ENCODE measurements around the gene SSBP4.
A peak's percentile ranks its signal among the peaks of the same experiment; 100 is the strongest.
"Not testable (repeated sequence)": the region's sequence is repeated elsewhere in the genome, so short reads cannot be mapped to it uniquely, and the experiment has no call there.

Gene SSBP4

GRCh38 chr19:18396471-18397241, 22.5 kb upstream of the SSBP4 start:
- TF ChIP-seq, protein P1, sequence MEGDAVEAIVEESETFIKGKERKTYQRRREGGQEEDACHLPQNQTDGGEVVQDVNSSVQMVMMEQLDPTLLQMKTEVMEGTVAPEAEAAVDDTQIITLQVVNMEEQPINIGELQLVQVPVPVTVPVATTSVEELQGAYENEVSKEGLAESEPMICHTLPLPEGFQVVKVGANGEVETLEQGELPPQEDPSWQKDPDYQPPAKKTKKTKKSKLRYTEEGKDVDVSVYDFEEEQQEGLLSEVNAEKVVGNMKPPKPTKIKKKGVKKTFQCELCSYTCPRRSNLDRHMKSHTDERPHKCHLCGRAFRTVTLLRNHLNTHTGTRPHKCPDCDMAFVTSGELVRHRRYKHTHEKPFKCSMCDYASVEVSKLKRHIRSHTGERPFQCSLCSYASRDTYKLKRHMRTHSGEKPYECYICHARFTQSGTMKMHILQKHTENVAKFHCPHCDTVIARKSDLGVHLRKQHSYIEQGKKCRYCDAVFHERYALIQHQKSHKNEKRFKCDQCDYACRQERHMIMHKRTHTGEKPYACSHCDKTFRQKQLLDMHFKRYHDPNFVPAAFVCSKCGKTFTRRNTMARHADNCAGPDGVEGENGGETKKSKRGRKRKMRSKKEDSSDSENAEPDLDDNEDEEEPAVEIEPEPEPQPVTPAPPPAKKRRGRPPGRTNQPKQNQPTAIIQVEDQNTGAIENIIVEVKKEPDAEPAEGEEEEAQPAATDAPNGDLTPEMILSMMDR (conservative IDR thresholded peaks at IDR 0.05; ENCODE audit: control insufficient read depth, insufficient read depth, low read depth, low read length) = no peak

GRCh38 chr19:18397242-18398202, 21.7 kb upstream of the SSBP4 start, which contains the start of gene LRRC25:
TSS of gene LRRC25 (minus strand) at chr19:18397622. CDS start at chr19:18396963, 659 bp downstream.
- no peak for DNase-seq (ENCODE audit: low read depth)
- no peak within 1 kb of the TSS for H3K4me3 ChIP-seq (ENCODE audit: control insufficient read depth, low read depth, low read length)
- TF ChIP-seq, protein P1 (conservative IDR thresholded peaks at IDR 0.05; ENCODE audit: control insufficient read depth, insufficient read depth, low read depth, low read length) = no peak

More at GRCh38 chr19:18396471-18397241, 22.5 kb upstream of the SSBP4 start:
- no peak overlapping the region for H3K4me3 ChIP-seq (ENCODE audit: control insufficient read depth, low read depth, low read length)
- DNase-seq (ENCODE audit: low read depth) = no peak

DNA sequence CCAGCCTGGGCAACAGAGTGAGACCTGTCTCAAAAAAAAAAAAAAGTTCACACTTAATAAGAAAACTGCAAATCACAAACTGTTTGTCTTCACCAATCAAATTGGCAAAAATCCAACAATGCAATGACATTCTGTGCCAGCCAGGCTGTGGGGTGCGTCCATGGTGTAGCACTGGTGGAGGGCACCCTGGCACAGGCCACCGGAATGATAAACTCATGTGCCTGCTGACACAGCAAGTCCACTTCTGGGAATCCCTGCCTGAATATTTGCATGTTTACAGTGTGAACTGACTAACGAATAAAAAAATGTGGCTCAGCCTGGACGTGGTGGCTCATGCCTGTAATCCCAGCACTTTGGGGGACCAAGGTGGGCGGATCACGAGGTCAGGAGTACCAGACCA, 20.2 kb upstream of the SSBP4 start:
- DNase-seq (ENCODE audit: low read depth) = peak; percentile 60
- no peak overlapping the region for H3K4me3 ChIP-seq (ENCODE audit: control insufficient read depth, low read depth, low read length)
- TF ChIP-seq, protein P1 (conservative IDR thresholded peaks at IDR 0.05; ENCODE audit: control insufficient read depth, insufficient read depth, low read depth, low read length) = no peak

DNA sequence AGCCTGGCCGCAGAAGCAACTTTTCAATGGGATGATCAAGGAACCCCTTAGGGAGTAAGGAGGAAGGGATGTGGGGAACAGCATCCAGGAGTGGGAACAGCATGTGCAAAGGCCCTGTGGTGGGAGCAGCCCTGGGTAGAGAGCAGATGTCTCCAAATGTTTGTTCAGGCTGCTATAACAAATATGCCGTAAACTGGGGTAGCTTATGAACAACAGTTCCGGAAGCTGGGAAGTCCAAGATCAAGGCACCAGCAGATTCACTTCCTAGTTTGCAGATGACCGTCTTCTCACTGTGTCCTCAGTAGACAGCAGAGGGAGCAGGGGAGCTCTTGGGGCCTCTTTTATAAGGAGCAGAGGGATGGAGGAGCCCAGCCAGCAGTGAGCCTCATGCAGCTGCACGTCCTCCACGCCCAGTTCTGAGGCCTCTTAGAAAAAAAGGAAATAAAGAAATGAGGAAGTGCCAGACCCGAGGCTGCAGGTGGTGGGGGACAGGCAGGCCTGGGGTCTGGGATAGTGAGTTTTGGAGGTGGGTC, 17.6 kb upstream of the SSBP4 start:
- TF ChIP-seq, protein P1 (conservative IDR thresholded peaks at IDR 0.05; ENCODE audit: control insufficient read depth, insufficient read depth, low read depth, low read length) = peak; percentile 48
- H3K4me3 ChIP-seq (ENCODE audit: control insufficient read depth, low read depth, low read length) = no peak overlapping the region
- DNase-seq (ENCODE audit: low read depth) = peak; percentile 71

DNA sequence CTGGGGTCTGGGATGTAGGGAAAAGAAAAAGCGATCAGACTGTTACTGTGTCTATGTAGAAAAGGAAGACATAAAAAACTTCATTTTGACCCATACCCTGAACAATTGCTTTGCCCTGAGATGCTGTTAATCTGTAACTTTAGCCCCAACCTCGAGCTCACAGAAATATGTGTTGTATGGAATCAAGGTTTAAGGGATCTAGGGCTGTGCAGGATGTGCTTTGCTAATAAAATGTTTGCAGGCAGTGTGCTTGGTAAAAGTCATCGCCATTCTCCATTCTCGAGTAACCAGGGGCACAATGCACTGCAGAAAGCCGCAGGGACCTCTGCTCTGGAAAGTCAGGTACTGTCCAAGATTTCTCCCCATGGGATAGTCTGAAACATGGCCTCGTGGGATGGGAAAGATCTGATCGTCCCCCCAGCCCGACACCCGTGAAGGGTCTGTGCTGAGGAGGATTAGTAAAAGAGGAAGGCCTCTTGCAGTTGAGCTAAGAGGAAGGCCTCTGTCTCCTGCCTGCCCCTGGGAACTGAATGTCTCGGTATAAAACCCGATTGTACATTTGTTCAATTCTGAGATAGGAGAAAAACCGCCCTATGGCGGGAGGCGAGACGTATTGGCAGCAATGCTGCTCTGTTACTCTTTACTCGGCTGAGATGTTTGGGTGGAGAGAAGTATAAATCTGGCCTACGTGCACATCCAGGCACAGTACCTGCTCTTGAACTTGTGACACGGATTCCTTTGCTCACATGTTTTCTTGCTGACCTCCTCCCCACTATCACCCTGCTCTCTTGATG, 16.5 kb upstream of the SSBP4 start:
- DNase-seq (ENCODE audit: low read depth); H3K4me3 ChIP-seq (ENCODE audit: control insufficient read depth, low read depth, low read length): not testable (repeated sequence)

GRCh38 chr19:18405754-18406153, 13.4 kb upstream of the SSBP4 start:
- not testable (repeated sequence) for DNase-seq (ENCODE audit: low read depth); H3K4me3 ChIP-seq (ENCODE audit: control insufficient read depth, low read depth, low read length)

DNA sequence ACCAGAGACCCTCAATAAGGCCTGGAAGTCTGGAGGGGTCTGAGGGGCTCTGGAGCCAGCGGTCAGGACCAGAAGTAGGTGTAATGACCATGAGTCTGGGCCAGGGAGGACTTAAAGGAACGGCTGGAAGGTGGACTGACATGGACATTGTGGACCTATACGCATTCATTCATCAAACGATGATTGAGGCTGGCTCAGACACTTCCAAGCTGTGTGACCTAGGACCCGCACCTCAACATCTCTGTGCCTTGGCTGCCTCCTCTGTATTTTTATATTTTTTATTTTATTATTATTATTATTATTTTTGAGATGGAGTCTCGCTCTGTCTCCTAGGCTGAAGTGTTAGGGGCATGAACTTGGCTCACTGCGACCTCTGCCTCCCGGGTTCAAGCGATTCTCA, 12.4 kb upstream of the SSBP4 start:
- no peak for DNase-seq (ENCODE audit: low read depth)
- TF ChIP-seq, protein P1 (conservative IDR thresholded peaks at IDR 0.05; ENCODE audit: control insufficient read depth, insufficient read depth, low read depth, low read length) = no peak
- H3K4me3 ChIP-seq (ENCODE audit: control insufficient read depth, low read depth, low read length) = no peak overlapping the region
